HG03457 (cell line): Measurements from ENCODE around the gene DEFB131B.
"Not testable (repeated sequence)": the region's sequence is repeated elsewhere in the genome, so short reads cannot be mapped to it uniquely, and the experiment has no call there.

Experiments
- ATAC-seq: cut with Tn5 transposase; IDR thresholded peaks from one replicate; pipeline ENCODE4 v1.9.1; 2021; ENCODE audit warnings: moderate number of reproducible peaks; ENCODE audit not compliant: unreplicated experiment

DEFB131B gene, protein sequence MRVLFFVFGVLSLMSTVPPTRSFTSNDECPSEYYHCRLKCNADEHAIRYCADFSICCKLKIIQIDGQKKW

GRCh38 chr11:71878059-71878458, at the start of gene DEFB131B:
TSS of gene DEFB131B (plus strand) at chr11:71878453. CDS start at chr11:71878453, 0 bp downstream.
- ATAC-seq = not testable (repeated sequence)

DNA sequence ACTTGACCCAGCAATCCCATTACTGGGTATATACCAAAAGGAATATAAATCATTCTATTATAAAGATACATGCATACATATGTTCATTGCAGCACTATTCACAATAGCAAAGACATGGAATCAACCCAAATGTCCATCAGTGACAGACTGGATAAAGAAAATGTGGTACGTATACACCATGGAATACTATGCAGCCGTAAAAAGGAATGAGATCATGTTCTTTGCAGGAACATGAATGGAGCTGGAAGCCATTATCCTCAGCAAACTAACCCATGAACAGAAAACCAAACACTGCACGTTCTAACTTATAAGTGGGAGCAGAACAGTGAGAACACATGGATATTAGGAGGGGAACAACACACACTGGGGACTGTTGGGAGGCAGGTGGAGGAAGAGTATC, 49.0 kb upstream of the DEFB131B start:
- not testable (repeated sequence) for ATAC-seq

- ATAC-seq = not testable (repeated sequence)
Observed at GRCh38 chr11:71829686-71830085, 48.6 kb upstream of the DEFB131B start.

DNA sequence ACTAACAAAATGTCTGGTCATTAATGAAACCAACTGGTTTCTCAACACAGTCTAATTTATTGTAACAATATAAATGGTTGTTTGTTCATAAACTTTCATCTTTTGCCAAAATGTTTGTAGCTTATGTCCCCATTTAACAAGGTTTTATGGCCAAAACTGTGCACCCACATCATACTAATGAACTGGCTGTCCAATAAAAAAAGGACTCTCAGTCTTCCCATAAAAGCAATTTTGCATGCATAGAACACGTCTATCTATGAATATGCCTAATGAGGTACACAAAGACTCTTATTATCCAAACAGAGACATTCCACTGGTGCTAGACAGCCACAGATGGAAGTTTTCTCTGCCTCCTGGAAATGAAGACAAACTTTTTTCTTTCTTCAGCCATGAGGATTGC, 45.4 kb upstream of the DEFB131B start, which contains the start of gene DEFB108B:
Gene DEFB108B (plus strand): TSS at position 390 of the 400 bp plus-strand sequence. CDS start 0 bp downstream, at position 390.
- not testable (repeated sequence) for ATAC-seq

GRCh38 chr11:71842720-71843119, 35.5 kb upstream of the DEFB131B start:
- not testable (repeated sequence) for ATAC-seq

- not testable (repeated sequence) for ATAC-seq
Observed at GRCh38 chr11:71843355-71843754, 34.9 kb upstream of the DEFB131B start.

DNA sequence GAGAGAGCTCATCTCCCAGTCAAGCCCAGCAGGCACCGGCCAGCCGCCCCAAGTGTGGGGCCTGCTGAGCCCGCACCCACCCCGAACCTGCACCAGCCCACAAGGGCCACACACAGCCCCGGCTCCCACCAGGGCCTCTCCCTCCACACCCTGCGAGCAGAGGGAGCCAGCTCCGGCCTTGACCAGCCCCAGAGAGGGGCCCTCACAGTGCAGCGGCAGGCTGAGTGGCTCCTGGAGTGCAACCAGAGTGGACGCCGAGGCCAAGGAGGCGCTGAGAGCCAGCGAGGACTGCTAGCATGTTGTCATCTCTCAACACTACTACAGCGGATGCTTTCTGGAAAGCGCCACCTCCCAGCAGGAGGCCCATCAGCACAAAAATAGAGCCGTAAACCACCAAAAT, 34.4 kb upstream of the DEFB131B start:
- no peak for ATAC-seq

GRCh38 chr11:71853895-71854294, 24.4 kb upstream of the DEFB131B start:
- not testable (repeated sequence) for ATAC-seq

- ATAC-seq = not testable (repeated sequence)
Observed at GRCh38 chr11:71855880-71856279, 22.4 kb upstream of the DEFB131B start.

DNA sequence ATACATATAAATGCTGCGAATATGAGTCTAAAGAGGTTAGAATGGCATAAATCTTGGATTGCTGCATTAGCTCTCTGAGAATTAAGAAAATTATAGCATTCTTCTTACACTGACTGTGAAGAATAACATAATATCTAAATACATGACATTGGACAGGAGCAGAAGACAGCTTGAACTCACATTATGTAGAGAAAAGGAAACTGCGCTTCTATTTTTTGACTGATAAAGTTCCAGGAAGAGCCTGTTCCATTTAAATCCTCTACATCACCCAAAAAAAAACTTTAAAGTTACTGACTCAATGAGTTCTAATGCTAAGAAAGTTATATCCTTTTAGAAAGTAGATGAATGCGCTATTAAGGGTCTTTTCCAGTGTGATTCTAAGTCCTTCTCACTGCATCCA, 17.4 kb upstream of the DEFB131B start:
- ATAC-seq = not testable (repeated sequence)

DNA sequence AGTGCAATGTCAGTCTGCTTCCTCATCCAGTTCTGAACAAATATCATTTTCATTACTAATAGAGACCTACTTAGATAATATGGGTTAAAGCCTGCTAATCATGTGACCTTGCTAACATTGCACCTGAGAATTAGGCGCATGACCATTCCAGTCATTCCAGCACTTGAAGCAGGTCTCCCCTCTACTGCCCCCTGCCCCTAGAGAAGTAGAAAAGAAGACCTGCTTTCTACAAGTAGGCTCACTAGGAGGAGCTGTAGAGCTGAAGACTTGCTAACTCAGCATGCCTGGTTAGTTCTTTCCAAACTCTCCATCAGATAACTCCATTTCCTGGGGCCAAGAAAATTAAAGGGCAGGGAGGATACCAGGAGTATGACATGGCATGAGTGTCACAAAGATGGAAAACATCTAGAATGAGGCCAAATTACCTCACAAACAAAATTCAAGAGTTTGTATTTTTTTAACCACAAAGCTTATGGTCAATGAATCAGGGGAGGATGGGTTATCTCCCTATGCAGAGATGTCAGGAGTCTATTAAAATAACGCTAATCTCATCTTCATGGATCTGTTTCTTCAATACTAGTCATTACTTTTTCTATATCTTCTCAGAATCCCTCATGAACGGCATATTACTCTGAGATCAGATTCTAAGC, 14.2 kb upstream of the DEFB131B start:
- not testable (repeated sequence) for ATAC-seq

DNA sequence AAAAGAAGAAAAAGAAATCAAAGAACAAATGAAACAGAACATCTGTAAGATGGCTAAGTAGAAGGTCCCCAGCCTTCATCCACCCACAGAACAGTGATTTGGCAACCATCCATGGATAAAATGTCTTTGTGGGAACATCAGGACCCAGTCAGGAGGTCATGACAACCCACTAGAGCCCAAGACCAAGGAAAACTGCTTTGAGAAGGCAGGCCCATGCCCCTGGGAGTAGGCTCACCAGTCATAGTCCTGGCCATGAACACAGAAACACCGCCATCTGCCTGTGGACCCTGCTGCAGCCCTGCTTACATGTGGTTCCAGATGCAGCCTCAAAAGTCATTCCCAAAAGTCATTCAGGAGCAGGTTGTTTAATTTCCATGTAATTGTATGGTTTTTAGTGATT, 11.0 kb upstream of the DEFB131B start:
- not testable (repeated sequence) for ATAC-seq

DNA sequence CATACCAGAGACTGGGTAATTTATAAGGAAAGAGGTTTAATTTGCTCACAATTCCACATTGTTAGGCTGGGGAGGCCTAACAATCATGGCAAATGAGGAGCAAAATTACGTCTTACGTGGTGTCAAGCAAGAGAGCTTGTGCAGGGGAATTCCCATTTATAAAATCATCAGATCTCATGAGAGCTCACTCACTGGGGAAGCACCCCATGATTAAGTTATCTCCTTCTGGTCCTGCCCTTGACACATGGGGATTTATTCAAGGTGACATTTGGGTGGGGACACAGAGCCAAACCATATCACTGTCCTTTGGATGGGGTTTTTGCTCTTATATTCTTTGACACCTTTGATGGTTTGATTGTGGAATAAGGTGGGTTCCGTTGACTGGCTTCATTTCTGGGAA, 8.3 kb upstream of the DEFB131B start:
- not testable (repeated sequence) for ATAC-seq

GRCh38 chr11:71870661-71871060, 7.6 kb upstream of the DEFB131B start:
- ATAC-seq = not testable (repeated sequence)

DNA sequence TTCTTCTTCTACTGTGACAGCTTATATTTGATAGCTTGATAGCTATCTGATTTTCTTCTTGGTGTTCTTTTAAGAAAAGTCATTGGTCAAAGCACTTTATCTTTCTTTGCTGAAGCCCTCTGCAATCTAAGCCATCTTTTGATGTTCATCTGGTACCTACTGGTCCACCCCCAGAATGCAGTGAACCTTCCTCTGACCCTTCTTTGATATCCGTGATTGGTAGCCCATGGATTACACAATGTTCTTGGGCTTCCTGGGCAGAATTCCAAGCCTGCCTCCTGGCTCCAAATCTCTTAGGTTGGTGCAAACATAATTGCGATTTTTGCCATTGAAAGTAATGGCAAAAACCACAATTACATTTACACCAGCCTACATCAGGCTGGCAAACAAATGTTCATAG, 2.0 kb upstream of the DEFB131B start:
- ATAC-seq = not testable (repeated sequence)

DNA sequence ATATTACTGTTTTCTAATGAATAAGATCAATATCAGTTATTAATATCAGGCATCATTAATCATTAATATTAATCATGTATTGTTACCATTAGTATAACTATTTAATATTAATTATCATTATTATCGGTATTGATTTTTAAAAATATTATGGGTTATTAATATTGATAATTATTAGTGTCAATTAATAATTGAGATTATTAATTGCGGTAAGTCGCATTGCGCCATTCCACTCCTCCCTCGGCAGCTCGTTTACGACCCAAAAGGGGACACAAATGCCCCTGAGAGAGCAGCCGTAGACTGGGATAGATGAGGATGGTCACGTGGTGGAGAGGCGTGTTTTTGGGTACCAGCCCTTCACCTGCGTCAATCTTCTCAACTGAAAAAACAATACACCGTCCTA, 7.6 kb downstream of the DEFB131B start:
- not testable (repeated sequence) for ATAC-seq

DNA sequence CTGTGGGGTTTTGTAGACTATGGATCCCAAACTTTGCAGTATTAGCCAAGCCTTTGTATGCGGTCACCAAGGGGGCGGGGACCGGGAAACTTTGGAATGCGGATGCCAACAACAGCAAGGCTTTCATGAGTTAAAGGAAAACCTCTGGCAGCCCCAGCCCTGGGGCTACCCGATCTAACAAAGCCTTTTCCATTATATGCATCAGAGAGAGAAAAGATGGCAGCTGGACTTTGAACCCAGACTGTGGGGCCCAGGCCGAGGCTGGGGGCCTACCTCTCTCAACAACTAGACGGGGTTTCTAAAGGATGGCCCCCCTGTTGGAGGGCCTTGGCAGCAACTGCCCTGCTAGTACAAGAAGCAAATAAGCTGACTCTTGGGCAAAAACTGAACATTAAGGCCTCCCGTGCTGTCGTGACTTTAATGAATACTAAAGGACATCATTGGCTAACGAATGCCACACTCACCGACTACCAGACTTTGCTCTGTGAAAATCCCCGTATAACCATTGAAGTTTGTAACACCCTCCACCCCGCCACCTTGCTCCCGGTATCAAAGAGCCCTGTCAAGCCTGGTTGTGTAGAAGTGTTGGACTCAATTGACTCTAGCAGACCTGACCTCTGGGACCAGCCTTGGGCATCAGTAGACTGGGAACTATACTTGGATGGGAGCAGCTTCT, 10.2 kb downstream of the DEFB131B start:
- ATAC-seq = not testable (repeated sequence)

- ATAC-seq = not testable (repeated sequence)
Observed at GRCh38 chr11:71889181-71889872, 11.1 kb downstream of the DEFB131B start.

GRCh38 chr11:71895961-71896360, 17.7 kb downstream of the DEFB131B start:
- no peak for ATAC-seq

- not testable (repeated sequence) for ATAC-seq
Observed at GRCh38 chr11:71901137-71901536, 22.9 kb downstream of the DEFB131B start.

GRCh38 chr11:71908218-71908617, 30.0 kb downstream of the DEFB131B start:
- no peak for ATAC-seq
